Inflammatory macrophage (primary cell): ENCODE results near the gene ERVW-1.
"Not testable (repeated sequence)": the region's sequence is repeated elsewhere in the genome, so short reads cannot be mapped to it uniquely, and the experiment has no call there.

Experiments used
- DNase-seq, 2 donors: peaks; one replicate each; pipeline ENCODE4 v3.0.0-alpha.2; 2020 to 2022

Gene ERVW-1

DNA sequence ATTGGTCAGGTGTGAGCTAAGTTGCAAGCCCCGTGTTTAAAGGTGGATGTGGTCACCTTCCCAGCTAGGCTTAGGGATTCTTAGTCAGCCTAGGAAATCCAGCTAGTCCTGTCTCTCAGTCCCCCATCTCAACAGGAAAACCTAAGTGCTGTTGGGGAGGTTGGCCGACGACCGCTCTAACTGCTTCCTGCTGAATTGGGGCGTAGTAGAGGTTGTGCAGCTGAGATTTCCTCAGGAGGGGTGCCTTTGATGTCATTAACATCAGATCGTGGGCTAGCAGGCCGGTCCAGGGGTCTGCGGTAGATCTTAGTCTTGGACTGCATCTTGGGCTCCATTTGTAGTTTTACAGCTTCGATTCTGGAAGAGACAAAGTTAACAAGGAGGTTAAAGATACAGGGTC, 9.2 kb downstream of the ERVW-1 start:
- DNase-seq = not testable (repeated sequence)

DNA sequence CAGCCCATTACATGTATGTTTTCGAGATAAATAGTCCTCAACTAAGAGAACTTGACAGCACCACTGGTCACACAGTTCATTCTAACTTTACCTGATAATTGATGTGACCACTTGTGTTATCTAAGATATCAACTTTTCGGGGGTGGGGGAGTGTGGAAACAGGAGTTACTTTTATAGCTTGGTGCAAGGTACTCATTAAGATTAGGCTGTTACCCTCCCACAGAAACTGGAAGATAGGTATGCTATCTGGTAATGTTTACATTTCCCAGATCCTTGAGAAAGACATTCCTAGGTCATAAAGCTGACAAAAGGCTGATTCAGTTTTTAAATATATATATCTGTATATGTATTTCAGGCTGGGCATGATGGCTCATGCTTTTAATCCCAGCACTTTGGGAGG, 11.1 kb downstream of the ERVW-1 start:
- DNase-seq = no peak

DNA sequence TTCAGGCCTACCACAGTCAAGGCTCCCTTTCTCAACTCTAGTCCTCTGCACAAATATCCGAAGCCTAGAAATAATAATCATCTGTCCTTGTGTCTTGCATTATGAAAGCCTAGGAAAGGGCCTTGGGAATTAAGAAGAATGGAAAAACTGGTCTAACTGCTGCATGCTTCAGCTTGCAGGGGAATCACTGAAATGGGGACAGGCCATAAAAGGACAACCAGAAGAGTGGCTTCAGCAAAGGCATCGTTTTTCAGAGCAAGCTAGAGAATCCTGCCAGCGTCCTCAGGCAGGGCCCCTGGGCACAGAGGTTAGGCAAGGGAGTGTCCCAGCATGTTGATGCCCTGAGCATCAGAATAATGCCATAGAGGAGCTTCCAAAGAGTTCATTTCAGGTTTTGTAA, 13.2 kb downstream of the ERVW-1 start:
- no peak for DNase-seq

DNA sequence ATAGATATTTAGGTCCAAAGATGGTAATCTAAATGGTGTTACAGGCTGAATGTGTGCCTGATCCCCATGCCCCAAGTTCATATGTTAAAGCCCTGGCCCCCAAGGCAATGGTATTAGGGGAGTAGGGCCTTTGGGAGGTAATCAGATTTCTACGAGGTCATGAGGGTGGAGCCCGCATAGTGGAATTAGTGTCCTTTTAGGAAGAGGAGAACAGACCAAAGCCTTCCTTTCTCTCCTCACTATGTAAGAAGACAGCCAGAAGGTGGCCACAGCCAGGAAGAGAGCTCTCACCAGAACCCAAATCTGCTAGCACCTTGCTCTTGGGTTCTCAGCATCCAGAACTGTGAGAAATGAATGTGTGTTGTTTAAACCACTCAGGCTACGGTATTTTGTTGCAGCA, 15.2 kb downstream of the ERVW-1 start:
- DNase-seq = no peak

DNA sequence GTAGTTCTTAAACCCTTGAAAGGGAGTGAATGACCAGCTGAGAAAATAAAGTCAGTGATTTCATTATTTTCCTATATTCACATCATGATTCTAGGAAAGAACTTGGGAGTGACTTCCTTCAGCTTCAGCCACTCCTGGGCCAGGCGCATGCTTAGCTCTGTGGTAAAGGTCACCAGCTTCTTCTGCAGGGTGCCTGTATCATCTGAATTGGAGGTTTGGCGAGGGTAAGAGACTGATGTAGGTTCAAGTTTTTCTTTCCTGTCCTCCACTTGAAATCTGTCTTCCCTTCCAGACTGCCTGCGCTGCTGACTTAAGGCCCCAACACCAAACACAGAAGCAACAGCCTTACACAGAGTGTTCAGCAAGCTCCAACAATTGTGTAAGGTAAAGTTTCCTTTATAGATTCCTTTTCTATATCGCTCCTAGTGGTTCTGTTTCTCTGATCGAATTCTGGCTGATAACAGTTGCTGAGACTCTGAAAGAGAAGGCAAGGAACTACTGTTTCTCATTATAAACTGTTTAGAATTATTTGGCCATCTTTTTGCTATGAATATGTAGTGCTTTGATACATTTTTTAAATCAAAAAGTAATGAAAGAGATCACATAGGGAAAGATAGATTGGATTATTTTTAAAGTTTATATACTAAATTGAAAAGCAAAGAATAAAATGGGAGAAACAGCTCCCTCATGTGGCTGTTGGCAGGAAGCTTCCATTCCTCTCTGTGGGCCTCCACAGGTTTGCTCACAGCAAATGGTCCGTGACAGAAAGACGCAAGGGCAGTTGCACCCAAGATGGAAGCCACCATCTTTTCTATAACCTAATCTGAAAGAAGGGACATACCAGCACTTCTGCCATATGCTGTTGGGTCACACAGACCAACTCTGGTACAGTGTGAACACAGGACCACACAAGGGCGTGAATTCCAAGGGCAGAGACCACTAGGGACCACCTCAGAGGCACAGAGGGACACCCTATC, 16.4 kb downstream of the ERVW-1 start:
- peak in 1 of 2 donors; percentile 12 for DNase-seq

DNA sequence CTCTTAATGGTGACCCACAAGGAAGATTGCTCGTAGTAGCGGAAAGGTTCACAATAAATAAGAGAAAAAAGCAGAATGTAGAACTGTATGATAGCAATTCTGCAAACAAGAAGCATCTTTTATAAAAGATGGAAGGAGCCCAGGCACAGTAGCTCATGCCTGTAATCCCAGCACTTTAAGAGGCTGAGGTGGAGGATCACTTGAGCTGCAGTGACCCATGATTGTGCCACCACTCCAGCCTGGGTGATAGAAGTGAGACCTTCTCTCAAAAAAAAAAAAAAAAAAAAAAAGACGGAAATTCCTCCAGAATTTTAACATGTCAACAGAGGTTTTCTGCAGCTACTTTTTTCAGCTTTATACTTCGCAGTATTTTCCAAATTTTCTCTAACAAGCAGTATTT, 17.2 kb downstream of the ERVW-1 start:
- no peak for DNase-seq

DNA sequence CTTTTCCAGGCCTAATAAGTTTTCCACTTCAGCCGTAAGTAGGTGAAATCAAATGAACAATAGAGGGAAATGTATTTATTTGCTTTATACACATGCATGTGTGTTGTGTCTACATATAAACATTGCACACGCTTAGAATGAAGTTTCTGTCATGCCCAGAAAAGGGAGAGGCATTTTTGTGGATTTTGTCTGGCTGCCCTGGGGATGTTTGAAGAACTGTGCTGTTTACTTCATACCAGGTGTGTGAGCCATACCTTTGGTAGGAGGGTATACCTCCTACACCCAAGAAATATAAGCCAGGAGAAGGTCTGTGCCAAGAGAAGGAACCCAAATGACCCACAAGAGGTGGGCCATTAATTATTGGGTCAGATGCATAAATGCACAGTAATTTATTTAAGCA, 17.6 kb downstream of the ERVW-1 start:
- DNase-seq = no peak

DNA sequence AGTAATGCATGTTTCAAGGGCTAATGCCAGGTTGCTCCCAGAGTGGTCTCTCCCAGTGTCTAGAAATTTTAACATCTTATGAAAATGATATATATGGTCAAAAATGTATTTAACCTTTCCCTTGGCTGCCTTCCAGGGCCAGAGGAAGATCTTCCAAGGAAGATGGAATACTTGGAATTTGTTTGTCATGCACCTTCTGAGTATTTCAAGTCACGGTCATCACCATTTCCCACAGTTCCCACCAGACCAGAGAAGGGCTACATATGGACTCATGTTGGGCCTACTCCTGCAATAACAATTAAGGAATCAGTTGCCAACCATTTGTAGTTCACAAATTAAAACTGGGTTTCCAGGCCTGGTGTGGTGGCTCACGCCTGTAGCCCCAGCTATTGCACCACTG, 21.5 kb downstream of the ERVW-1 start:
- no peak for DNase-seq

DNA sequence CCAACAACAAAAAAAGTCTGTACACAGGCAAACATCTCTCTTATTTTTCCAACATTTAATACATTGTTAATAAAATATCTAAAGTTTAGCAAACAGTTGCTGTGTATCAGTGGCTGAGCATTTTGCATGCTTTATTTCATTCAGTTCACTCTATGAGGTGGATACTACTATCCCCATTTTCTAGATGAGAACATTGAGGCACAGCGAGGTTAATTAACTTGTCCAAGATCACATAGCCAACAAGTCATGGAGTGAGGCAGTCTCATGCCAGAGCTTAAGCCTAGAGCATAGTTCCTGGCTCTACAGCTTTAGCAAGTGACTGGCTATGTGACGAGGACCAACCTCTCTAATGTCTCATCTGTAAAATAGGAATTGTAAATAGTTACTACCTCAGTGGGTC, 26.1 kb downstream of the ERVW-1 start:
- no peak for DNase-seq

DNA sequence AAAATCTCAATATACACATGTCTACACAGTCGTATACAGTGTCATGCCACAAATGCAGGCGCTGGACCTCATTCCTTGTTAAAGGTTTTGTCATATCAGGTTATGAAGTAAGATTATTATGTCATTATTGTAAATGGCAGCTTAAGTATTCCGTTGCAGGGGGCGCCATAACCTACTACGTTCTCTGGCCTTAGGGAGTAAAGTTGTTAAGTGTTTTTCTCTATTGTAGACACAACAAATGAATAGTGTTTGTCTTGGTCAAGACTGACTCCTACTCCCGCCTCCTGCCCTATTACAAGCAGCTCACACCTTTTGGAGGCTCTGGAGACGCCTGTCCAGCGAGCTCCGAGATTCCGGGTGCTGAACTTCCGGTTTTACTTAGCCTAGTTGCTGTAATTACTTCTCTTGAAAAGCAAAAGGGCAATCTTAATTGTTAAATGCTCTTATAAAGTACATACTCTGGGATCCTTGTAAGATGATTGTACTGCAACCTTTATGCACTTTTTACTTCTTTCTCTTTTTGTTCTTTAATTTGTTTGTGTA, 29.5 kb downstream of the ERVW-1 start:
- DNase-seq = peak; percentile 75 to 76

DNA sequence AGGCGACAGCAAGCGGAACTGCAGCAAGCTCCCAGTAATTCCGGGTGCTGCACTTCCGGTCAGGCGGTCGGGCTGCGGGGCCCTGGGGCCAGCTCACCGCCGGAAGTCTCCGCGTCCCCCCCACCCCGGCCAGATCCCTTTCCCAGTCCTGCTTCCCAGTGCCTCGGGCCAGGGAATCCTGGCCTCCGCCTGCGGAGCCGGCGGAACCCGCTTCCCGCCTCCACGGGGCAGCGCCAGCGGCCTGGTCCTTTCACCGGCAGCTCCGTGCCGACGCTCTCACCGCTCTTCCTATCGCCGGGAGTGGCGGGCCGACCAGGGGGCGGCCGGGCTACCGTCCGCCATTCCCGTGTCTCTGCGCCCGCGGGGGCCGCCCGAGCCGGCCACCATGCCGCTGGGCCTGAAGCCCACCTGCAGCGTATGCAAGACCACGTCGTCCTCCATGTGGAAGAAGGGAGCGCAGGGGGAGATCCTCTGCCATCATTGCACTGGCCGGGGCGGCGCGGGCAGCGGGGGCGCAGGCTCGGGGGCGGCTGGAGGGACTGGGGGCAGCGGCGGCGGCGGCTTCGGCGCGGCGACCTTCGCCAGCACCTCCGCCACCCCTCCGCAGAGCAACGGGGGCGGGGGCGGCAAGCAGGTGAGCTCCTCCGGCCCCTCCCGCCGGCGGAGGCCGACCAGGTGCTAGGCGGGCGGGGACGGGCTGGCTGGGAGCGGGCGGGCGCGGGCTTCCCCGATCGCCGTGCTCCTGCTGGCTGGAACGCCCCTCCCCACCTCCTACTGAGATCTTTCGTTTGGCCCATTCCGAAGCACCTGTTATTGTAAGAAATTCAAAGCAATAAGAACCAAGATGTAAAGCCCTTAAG, 30.2 kb downstream of the ERVW-1 start, which contains the start of gene GATAD1:
TSS of gene GATAD1 (plus strand) at position 138 of the 860 bp plus-strand sequence. CDS start at position 386, 248 bp downstream.
- peak; percentile 91 to 95 for DNase-seq

DNA sequence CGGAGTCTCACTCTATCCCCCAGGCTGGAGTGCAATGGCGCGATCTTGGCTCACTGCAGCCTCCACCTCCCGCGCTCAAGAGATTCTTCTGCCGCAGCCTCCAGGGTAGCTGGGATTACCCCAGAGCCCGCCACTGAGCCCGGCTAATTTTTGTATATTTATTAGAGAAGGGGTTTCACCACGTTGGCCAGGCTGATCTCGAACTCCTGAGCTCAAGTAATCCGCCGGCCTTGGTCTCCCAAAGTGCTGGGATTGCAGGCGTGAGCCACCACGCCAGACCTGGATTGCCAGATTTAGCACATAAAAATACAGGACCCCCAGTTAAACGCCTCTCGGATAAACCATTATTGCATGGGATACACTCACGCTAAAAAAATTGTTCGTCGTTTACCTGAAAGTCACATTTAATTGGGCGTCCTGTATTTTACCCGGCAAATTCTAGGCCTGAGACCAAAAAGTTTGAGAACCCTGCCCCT, 30.8 kb downstream of the ERVW-1 start:
- no peak for DNase-seq

DNA sequence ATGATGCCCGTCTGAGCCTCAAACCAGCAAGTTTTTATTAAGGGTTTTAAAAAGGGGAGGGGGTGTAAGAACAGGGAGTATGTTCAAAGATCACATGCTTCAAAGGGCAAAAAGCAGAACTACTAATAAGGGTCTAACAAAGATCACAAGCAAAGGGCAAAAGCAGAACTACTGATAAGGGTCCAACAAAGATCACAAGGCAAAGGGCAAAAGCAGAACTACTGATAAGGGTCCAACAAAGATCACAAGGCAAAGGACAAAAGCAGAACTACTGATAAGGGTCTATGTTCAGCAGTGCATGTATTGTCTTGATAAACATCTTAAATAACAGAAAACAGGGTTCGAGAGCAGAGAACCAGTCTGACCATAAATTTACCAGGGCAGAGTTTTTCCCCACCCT, 35.0 kb downstream of the ERVW-1 start:
- not testable (repeated sequence) for DNase-seq

DNA sequence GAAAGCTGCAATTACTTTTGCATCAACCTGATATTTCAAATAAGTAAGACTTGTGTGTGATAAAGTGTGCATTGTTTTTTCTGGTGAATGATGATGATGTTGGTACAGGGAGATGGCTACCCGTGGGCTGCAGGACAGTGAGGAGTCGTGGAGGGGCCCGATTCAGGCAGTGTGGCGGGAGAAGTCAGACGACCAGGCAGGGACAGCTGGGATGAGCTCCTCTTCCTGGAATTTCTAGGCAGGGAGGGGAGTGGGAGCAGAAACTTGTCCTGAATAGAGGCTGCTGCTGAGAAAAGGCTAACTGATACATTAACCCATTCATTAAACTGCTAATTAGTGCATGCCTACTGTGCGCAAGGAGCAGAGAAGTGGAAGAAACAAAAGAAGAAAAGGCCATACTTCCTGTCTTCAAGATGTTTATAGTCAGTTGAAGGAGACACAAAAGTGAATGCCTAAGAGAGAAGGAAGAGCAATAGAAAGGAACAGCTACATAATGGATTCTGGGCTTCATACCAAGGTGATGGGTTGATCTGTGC, 39.7 kb downstream of the ERVW-1 start:
- no peak for DNase-seq

DNA sequence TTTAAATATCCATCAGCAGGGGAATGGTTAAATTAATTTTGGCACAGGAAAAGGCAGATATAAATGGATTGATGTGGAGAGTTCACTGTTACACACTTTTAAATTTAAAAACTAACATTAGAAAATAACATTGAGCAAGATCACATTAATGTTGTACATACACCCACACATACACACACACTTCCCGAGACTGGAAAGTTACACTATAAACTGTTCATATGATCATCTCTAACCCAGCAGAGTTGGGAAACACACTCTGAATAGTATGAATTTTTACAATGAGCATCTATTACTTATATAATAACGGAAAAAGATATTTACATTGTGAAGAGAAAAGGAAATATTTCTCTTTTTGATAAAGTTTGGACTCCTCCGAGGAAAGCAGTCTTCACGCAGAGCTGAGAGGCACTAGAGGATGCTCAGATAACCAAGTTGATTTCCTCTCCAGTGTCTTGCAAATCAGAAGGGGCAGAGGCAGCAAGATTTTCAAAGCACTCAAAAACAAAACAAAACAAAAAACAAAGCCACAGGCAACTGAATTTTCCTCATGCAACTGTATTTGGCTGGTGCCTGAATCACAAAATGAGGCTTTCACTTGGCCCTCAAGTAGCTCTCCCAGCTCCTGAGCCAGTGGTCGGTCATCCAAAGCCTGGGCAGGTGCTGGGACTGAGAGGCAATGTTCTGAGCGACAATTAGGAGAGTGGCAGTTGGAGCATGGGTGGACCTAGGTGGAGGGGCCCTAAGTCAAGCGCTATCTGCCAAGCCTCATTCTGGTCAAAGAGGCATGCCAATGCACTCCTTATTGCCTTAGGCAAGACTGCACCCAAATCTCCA, 40.9 kb downstream of the ERVW-1 start:
- peak; percentile 60 to 65 for DNase-seq

DNA sequence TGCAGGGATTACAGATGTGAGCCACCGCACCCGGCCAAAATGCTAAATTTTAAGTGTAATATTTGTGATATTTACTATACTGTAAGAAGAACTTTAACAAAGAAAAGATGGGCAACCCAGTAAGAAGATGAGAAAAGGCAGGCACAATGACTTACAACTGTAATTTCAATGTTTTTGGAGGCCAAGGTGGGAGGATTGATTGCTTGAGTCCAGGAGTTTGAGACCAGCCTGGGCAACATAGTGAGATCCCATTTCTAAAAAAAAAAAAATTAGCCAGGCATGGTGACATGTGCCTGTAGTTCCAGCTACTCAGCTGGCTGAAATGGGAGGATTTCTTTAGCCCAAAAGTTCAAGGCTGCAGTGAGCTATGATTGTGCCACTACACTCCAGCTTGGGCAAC, 42.2 kb downstream of the ERVW-1 start:
- no peak for DNase-seq

DNA sequence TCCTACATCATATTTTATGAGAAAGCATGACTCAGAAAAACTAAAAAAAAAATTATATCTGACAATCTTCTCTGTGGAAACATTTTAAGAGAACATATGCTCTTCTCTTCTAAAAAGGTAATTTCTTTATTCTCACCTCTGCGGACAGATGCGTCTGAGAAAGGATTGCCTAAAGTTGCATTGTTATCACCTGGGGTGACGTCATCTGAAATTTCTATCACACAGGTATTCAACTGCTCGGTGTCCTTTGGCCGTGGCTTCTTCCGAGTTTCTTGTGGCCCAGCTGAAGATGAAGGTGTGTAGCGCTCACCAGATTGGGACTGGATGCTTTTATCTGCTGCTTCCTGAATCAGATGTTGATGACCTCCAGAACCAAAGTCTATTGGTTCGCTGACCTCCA, 44.7 kb downstream of the ERVW-1 start:
- DNase-seq = no peak

DNA sequence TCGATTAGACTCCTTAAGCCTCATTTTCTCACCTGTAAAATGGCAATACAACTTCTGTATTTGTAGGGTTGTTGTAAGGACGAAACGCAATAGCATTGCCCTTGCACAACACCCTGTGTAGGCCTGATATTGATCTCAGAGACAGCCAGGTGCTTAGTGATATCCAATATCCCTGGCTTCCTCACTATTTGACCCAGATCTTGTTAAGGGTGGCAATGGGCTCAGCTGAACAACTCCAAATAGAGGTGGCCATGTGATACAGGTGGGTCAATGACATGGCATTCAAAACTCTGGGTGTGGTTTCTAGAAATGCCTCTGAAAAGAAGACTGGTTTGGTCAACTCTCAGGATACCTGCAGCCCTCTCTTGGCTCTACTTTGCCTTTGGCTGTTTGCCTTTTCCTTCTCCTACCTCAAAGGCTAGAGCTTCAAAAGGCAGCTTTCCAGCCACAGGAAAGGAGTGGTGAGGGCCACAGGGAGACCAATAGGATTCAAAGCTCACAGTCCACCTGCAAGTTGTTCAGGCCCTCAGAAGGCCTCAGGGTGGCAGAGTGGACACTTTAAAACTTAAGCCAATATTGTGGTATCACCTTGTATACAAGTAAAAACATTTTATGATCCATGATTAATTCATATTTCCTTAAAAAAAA, 45.3 kb downstream of the ERVW-1 start:
- no peak for DNase-seq

DNA sequence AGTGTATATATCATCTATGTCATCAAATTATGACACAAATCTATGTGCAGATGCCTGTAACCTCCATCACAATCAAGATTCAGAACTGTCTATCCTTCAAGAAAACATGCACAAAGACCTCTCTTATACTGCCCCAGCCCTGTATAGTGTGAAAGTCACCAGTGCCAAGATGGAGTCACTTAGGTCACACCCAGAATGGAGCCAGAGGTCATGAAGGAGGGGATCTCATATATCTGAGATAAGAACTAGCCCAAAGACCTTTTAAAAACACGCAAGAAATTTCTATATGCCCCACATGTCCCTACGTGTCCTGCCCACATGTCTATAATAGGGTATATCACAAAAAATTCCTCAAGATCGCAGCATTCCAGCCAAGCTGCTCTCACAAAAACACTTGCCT, 50.6 kb downstream of the ERVW-1 start:
- DNase-seq = no peak

DNA sequence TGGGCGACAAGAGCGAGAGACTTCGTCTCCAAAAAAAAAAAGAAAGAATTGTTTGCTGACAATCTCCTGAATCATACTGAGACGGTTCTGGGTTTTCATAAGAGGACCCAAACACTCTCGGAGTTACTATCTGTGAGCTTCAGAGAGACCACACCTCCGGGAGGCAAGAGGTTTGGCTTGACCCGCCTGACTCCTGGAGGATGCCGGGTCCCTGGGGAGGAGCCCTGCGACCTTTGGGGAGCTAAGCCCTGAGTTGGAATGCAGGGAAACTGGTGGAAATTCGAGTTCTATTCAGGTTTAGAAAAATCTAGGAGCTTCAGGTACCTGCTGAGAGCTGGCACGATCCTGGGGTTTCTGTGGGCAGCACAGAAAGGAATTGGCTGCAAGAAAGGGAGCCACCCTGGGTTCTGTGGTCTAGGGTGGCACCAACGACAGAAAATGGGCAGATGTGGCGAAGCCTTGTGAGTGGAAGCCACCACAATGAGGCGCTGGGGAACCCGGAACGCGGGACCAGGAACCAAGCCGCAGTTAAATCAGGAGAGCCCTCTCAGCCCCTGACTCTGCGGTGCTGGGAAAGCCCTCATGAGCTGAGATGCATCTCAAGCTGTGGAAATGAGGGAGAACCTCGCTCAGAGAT, 52.3 kb downstream of the ERVW-1 start:
- DNase-seq = peak; percentile 18 to 40

DNA sequence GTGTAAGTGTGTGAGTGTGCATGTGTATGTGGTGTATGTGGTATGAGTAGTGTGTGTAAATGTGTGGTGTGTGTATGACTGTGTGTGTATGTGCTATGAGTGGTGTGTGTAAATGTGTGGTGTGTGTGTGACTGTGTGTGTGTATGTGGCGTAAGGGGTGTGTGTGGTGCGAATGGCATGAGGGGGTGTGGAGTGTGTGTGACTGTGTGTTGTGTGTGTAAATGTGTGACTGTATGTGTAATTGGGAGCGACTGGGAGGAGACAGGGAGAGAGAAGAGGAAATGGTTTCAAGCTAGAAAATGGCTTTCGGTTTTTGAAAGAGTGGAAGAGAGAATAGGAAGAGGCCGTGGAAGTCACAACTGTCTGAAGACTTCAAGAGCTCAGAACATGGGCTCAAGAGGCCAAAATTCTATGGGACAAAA, 54.0 kb downstream of the ERVW-1 start:
- DNase-seq = peak; percentile 19 to 24
